AG04449 (cell line): ENCODE data around the gene FHIT.

ENCODE experiments used
- CTCF ChIA-PET: fragments of 350-600 bp; formaldehyde crosslinking; extraction: SDS; loops from one replicate; lab custom pipeline; 2021; ENCODE audit warnings: antibody characterized with exemption; lab: Yijun Ruan, JAX
- POLR2A ChIA-PET: fragments of 400-600, 350-600 bp; formaldehyde crosslinking; extraction: SDS; loops from one replicate; lab custom pipeline; 2020; ENCODE audit warnings: antibody characterized with exemption, inconsistent platforms; lab: Yijun Ruan, JAX
- DNase-seq: peaks from one replicate; pipeline ENCODE4 v3.0.0-alpha.2; 2010; ENCODE audit warnings: low read depth, low spot score
- H3K4me3 ChIP-seq: 2 replicates; pipeline ENCODE4 v1.5.1; 2011; ENCODE audit warnings: low read depth, mild to moderate bottlenecking, control low read depth, low read length
- TF ChIP-seq, protein P1 (sequence below): IDR thresholded peaks from one replicate; pipeline ENCODE4 v1.5.1; 2011; ENCODE audit warnings: mild to moderate bottlenecking, moderate library complexity, low read length, control low read depth, inconsistent platforms; ENCODE audit not compliant: insufficient read depth; ENCODE audit errors: missing control alignments

FHIT gene

DNA sequence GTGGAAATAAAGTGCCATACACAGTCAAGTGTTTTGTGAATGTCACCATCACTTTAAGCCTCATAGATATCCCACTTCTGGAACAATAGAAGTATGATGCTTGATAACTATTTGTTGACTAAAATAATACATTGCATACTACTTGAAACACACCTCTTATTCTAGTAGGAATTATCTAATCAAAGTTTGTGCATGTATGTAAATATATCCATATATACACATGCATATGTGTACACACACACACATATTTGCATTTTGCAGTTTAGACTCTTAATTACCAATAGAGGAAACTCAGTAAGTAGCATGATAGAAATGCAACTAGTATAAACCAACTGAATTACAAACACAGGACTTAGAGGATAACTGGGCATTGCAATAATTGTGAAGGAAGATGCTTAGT is 1084.1 kb downstream of the FHIT start:
- CTCF ChIA-PET = interaction anchor here (0.6 kb wide), 1 partner anchor 33 kb away, joined by 3 read pairs; no protein-coding TSS in a partner anchor
- no peak for DNase-seq
- H3K4me3 ChIP-seq = no peak overlapping the region
- POLR2A ChIA-PET = no interaction called here
- TF ChIP-seq, protein P1, sequence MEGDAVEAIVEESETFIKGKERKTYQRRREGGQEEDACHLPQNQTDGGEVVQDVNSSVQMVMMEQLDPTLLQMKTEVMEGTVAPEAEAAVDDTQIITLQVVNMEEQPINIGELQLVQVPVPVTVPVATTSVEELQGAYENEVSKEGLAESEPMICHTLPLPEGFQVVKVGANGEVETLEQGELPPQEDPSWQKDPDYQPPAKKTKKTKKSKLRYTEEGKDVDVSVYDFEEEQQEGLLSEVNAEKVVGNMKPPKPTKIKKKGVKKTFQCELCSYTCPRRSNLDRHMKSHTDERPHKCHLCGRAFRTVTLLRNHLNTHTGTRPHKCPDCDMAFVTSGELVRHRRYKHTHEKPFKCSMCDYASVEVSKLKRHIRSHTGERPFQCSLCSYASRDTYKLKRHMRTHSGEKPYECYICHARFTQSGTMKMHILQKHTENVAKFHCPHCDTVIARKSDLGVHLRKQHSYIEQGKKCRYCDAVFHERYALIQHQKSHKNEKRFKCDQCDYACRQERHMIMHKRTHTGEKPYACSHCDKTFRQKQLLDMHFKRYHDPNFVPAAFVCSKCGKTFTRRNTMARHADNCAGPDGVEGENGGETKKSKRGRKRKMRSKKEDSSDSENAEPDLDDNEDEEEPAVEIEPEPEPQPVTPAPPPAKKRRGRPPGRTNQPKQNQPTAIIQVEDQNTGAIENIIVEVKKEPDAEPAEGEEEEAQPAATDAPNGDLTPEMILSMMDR = no peak

DNA sequence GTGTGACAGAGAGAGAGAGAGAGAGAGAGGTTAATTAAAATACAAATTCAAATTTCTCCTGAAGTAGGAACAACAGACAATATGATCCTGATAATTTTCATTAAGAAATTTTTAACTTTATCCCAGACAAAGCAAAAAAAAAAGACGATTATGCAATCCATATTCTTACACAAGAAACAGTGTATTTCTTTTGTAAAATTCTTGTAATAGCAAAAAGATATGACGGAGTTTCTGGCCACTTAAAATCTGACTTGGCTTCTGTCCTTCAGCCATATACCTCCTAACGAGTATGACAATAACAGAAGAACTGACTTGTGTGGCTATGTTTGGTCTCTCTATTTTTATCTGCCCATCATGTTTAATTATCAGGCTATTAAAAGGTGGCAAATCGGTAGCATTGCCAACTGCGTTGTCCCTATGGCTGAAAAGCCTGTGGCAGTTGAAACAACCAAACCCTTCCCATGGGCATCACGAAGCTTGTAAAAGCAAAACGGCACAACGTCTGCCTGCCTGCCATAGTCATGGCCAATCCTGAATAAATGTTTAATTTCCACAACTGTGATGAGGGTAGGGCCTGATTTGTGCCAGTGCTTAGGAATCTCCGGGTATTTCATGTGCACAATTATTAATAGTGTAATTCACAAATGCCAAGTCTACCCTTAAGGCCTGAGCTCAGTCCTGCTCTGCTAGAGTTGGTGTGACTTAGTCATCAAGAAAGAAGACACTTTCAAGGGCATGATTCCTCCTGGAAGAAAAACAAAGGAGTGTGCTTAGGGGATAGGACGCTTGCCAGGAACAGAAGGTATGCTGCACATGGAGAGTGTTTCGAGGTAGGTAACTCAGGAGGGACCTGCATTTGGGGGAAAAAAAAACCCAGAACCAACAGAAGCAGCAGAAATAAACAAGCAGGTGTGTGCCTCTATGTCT is 1090.2 kb downstream of the FHIT start:
- ChIA-PET CTCF (no interaction called here), POLR2A (no interaction called here)
- DNase-seq = no peak
- no peak overlapping the region for H3K4me3 ChIP-seq
- TF ChIP-seq, protein P1 = no peak

DNA sequence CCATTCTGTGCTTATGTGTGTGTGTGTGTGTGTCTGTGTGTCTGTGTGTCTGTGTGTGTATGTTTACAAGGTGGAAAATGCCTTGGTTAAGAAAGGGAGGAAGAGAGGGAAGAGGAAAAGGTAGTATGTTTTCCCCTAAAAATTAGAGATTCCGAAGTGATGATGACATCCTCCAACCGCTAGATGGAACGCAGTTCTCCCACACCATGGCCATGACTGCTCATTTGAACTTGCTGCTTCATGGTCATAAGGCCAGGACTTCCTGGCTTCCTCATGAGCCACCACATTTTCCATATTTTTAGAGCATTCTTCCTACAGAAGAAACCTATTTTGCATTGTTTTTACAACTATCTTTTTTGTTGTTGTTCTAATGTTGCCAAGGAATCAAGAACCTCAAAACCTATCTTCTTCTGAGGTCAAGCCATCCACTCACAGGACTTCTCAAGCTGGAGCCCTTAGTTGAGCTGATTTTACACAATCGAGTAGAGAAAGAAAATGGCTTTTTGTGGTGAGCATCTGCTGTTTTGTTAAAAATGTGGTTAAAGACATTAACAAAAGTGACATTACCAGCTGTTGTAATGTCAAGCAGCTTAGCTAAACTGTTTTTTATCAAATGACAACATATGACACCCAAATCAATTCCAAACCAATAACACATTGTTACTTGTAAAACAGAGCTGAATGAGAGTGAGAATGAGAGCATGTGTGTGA is 1091.0 kb downstream of the FHIT start:
- TF ChIP-seq, protein P1 = no peak
- POLR2A ChIA-PET = no interaction called here
- DNase-seq = no peak
- H3K4me3 ChIP-seq = no peak overlapping the region
- CTCF ChIA-PET = no interaction called here

DNA sequence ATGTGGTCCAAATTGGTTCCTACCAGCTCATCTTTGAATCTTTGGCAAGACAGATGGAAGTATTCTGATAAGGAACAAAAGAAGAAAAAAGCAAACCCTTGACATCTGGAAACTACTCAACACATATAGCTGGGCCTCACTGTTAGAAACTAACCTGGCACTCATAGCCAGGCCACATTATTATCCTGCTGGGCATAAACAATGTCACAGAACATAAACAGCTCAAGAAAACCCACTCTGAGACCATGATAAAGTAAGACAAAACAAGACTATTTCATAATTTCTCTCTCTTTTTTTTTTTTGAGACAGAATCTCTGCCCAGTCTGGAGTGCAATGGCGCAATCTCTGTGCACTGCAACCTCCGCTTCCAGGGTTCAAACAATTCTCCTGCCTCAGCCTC is 1093.2 kb downstream of the FHIT start:
- TF ChIP-seq, protein P1 = no peak
- POLR2A ChIA-PET = no interaction called here
- H3K4me3 ChIP-seq = no peak overlapping the region
- CTCF ChIA-PET = no interaction called here
- no peak for DNase-seq

DNA sequence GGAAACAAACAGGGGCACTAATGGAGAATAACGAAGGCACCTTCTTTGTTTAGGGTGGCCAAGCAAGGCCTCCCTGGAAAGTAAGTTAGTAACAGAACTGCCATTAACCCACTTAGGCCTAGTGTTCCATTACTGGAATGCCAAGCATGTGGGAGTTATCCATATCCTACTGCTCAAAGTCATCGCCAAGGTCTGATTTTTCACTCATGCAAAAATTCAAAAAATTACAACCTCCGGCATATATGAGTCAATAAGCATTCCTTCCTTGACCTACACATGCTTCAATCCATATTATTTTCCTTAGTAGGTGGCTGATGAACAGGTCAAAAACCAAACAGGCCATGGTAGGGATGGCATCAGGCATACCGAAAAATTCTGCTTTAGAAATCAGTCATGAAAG is 1097.2 kb downstream of the FHIT start:
- ChIA-PET POLR2A (no interaction called here), CTCF (interaction anchor here (0.8 kb wide), 1 partner anchor 15 kb away, joined by 3 read pairs; no protein-coding TSS in a partner anchor)
- no peak overlapping the region for H3K4me3 ChIP-seq
- TF ChIP-seq, protein P1 = no peak
- no peak for DNase-seq
